Left ventricle myocardium inferior (tissue), 1 donor: Measurements from ENCODE around the gene ZNHIT1. TPM values are rescaled to one million over a fixed set of nuclear protein-coding genes. Genes with fewer than 3 reads are reported as not detected.

Experiments
- DNase-seq: peaks from one replicate; pipeline ENCODE4 v3.0.0-alpha.2; 2020
- H3K27ac ChIP-seq: fragments of 200-600 bp; replicated peaks from 2 replicates; pipeline ENCODE4 v1.8.0; 2021
- H3K27me3 ChIP-seq: fragments of 200-600 bp; 2 replicates; pipeline ENCODE4 v1.8.0; 2021; ENCODE audit warnings: low read depth
- H3K36me3 ChIP-seq: fragments of 200-600 bp; 2 replicates; pipeline ENCODE4 v1.8.0; 2021
- H3K4me1 ChIP-seq: fragments of 200-600 bp; 2 replicates; pipeline ENCODE4 v1.8.0; 2021
- H3K4me3 ChIP-seq: fragments of 200-600 bp; 2 replicates; pipeline ENCODE4 v1.8.0; 2021; ENCODE audit warnings: mild to moderate bottlenecking, moderate library complexity
- H3K9me3 ChIP-seq: fragments of 200-600 bp; replicated peaks from 2 replicates; pipeline ENCODE4 v1.8.0; 2021
- CTCF ChIP-seq: fragments of 200-600 bp; IDR thresholded peaks from 2 replicates; pipeline ENCODE4 v1.8.0; 2021; ENCODE audit warnings: antibody characterized with exemption, mild to moderate bottlenecking, borderline replicate concordance
- intact Hi-C: fragments of 100-400 bp; cut with micrococcal nuclease; formaldehyde crosslinking; loops from one replicate; pipeline ENCODE4 v1.11.0; 2022
- total RNA-seq: library from RNA; stranded (reverse); fragmentation: NEBNext Ultra II Directional; extraction: Animal tissue kit (Norgen Biotek cat#: 25700); gene quantifications from one replicate; pipeline ENCODE4 v1.2.1, GENCODE V29; 2021
- donor health status: DM: no; HTN: yes; CAD: no; lungs with severe emphysema.

The ZNHIT1 gene
- total RNA-seq, 1 donor from 2014 or later: 56.9 TPM

DNA sequence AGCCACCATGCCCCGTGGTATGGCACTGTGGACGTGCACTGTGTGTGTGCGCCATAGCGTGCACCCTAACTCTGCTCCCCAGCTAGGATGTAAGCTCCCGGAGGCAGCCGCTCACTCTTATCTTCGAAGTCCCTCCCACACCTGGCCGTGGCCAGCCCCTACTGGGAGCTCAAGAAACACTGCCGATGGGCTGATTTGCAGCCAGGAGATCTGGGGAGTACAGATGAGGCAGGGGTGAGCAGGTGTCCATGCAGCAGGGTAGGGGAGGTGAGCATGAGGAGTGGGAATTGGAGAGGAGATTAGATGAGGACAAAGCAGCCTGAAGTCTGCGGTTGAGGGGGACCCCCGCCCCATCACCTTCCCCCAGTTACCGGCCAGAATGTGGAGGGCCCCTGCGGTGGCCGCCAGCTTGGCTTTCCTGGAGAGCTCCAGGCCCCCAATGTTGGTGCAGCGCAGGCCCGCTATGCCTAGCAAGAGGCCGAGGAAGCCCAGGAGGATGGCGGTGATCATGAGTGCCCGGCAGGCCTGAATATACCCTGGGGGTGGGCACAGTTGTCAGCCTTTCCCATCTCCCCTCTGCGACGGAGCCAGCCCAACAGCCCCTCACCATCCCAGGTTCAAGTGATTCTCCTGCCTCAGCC is 16.1 kb downstream of the ZNHIT1 start:
- Histone ChIP-seq H3K36me3 (peaks cover 15% of the 10 kb centered on the region), H3K9me3 (no peaks in the 10 kb centered on the region), H3K4me3 (no peak overlapping the region), H3K4me1 (peaks cover 46% of the 10 kb centered on the region), H3K27me3 (no peaks in the 10 kb centered on the region), H3K27ac (no peak overlapping the region)
- intact Hi-C loops: no loop called here
- DNase-seq: no peak
- no peak for TF ChIP-seq CTCF

GRCh38 chr7:101234636-101235035 is 16.7 kb downstream of the ZNHIT1 start:
- intact Hi-C loops: no loop called here
- Histone ChIP-seq H3K4me3 (no peak overlapping the region), H3K27me3 (no peaks in the 10 kb centered on the region), H3K4me1 (peaks cover 53% of the 10 kb centered on the region), H3K27ac (no peak overlapping the region), H3K9me3 (no peaks in the 10 kb centered on the region), H3K36me3 (peaks cover 13% of the 10 kb centered on the region)
- no peak for DNase-seq
- TF ChIP-seq CTCF: no peak

DNA sequence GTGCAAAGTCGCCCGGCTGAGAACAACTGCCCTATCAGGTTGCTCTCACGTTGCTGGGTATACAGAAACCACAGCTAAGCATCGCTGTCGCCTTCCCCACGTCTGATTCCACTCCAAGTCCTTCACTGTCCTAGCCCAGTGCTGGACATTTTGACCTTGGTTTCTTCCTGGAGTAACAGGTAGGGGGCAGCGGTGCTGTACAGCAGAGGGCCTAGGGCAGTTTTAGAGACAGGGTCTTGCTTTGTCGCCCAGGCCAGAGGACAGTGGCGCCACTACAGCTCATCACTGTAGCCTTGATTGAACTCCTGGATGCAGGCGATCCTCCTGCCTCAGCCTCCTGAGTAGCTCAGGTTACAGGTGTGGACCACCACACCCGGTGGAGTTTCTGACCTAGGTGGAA is 17.1 kb downstream of the ZNHIT1 start:
- Histone ChIP-seq H3K27me3 (no peaks in the 10 kb centered on the region), H3K4me3 (no peak overlapping the region), H3K4me1 (peaks cover 57% of the 10 kb centered on the region), H3K27ac (no peak overlapping the region), H3K9me3 (no peaks in the 10 kb centered on the region), H3K36me3 (peaks cover 16% of the 10 kb centered on the region)
- DNase-seq: no peak
- peak; percentile 39 for TF ChIP-seq CTCF
- intact Hi-C loops: no loop called here

GRCh38 chr7:101235522-101235921 is 17.6 kb downstream of the ZNHIT1 start:
- TF ChIP-seq CTCF: no peak
- Histone ChIP-seq H3K4me1 (peaks cover 59% of the 10 kb centered on the region), H3K27me3 (no peaks in the 10 kb centered on the region), H3K36me3 (peaks cover 20% of the 10 kb centered on the region), H3K9me3 (no peaks in the 10 kb centered on the region), H3K27ac (no peak overlapping the region), H3K4me3 (no peak overlapping the region)
- intact Hi-C loops: no loop called here
- DNase-seq: no peak

GRCh38 chr7:101236292-101236835 is 18.4 kb downstream of the ZNHIT1 start:
- Histone ChIP-seq H3K4me1 (peaks cover 60% of the 10 kb centered on the region), H3K4me3 (no peak overlapping the region), H3K27ac (no peak overlapping the region), H3K36me3 (peaks cover 26% of the 10 kb centered on the region), H3K9me3 (no peaks in the 10 kb centered on the region), H3K27me3 (no peaks in the 10 kb centered on the region)
- no peak for DNase-seq
- TF ChIP-seq CTCF: no peak
- intact Hi-C loops: no loop called here
